ENCODE results near the gene SRP19. TPM values are rescaled to one million over a fixed set of nuclear protein-coding genes. Genes with fewer than 3 reads are reported as not detected.

Gene SRP19
- total RNA-seq, 2 experiments from 2014 or later: 32.9 to 68.3 TPM

DNA sequence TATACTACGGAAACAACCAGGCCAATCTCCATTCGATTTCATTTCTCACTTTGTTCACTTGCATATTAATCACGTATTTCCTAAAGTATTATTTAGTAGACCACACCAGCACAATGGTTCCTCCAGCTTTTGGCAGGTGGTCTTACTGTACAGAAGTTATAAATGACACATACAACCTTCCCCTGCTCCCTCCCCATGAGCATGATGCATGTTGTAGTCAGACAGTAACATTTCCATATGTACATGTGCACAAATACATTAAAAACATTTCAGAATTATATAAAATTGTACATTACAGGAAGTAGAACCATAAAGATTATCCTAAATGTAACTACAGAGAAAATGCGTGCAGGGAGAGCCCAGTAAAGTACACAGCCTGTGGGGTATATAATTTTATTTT, 17.0 kb downstream of the SRP19 start:
- TF ChIP-seq, protein P1, sequence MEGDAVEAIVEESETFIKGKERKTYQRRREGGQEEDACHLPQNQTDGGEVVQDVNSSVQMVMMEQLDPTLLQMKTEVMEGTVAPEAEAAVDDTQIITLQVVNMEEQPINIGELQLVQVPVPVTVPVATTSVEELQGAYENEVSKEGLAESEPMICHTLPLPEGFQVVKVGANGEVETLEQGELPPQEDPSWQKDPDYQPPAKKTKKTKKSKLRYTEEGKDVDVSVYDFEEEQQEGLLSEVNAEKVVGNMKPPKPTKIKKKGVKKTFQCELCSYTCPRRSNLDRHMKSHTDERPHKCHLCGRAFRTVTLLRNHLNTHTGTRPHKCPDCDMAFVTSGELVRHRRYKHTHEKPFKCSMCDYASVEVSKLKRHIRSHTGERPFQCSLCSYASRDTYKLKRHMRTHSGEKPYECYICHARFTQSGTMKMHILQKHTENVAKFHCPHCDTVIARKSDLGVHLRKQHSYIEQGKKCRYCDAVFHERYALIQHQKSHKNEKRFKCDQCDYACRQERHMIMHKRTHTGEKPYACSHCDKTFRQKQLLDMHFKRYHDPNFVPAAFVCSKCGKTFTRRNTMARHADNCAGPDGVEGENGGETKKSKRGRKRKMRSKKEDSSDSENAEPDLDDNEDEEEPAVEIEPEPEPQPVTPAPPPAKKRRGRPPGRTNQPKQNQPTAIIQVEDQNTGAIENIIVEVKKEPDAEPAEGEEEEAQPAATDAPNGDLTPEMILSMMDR (conservative IDR thresholded peaks at IDR 0.05; ENCODE audit: low read length): no peak
- no peak for TF ChIP-seq EZH2phosphoT487 (IDR thresholded peaks at IDR 0.05; ENCODE audit: borderline replicate concordance, low read depth, low read length)
- H3K4me1 ChIP-seq (ENCODE audit: insufficient read depth, low read length, poor library complexity, severe bottlenecking): peaks cover 3% of the 10 kb centered on the region
- H3K4me2 ChIP-seq (ENCODE audit: low read length): no peak overlapping the region
- CTCF ChIA-PET (ENCODE audit: unreplicated experiment): no interaction called here
- POLR2A ChIA-PET: interaction anchor here (0.6 to 1.1 kb wide), 6 partner anchors 8 to 616 kb away, joined by 3 to 7 read pairs (median 4); no protein-coding TSS in a partner anchor
- H3K79me2 ChIP-seq (ENCODE audit: insufficient read depth, low read depth, low read length): no peaks in the 10 kb centered on the region
- no peak overlapping the region for H2AFZ ChIP-seq (ENCODE audit: low read length)
- H3K36me3 ChIP-seq (ENCODE audit: insufficient read depth, low read length): peaks cover 79% of the 10 kb centered on the region
- no peak overlapping the region for H3K4me3 ChIP-seq (ENCODE audit: low read depth, low read length, poor library complexity, severe bottlenecking)
- H4K20me1 ChIP-seq (ENCODE audit: insufficient read depth, low read length): no peaks in the 10 kb centered on the region
- no peaks in the 10 kb centered on the region for H3K9me3 ChIP-seq (ENCODE audit: low read length)
- intact Hi-C loops (cut with micrococcal nuclease; ENCODE audit: unreplicated experiment): no loop called here
- no peak for DNase-seq (ENCODE audit: low spot score)
- H3K9me2 ChIP-seq (ENCODE audit: insufficient read depth, low read length): no peaks in the 10 kb centered on the region
- BruUV-seq (replicated peaks): no TSS peak
- H3K27ac ChIP-seq (ENCODE audit: low read depth, low read length, poor library complexity, severe bottlenecking): no peak overlapping the region

DNA sequence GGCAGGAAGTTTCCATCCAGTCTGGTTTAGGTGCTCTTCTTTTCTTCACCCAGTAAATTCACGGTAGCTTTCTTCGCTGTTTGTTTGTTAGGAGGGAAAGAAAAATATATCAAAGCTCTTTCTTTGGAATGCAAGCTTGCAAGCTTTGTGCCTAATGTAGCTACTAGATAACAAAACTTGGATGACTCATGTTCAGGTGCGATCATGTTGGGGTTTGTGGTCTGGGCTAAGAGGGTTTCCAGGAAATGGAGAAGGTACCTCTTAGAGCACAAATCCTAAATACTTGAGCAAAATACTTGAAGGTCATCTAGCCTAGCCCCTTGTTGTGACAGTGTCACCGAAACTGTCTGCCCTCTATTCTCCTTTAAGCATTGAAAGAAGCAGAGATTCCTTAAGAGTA, 17.7 kb downstream of the SRP19 start:
- no peak for DNase-seq (ENCODE audit: low spot score)
- Histone ChIP-seq H3K9me3 (ENCODE audit: low read length) (no peaks in the 10 kb centered on the region), H3K9me2 (ENCODE audit: insufficient read depth, low read length) (no peaks in the 10 kb centered on the region), H3K36me3 (ENCODE audit: insufficient read depth, low read length) (peaks cover 85% of the 10 kb centered on the region), H3K4me1 (ENCODE audit: insufficient read depth, low read length, poor library complexity, severe bottlenecking) (peaks cover 3% of the 10 kb centered on the region), H3K4me2 (ENCODE audit: low read length) (no peak overlapping the region), H3K27ac (ENCODE audit: low read depth, low read length, poor library complexity, severe bottlenecking) (no peak overlapping the region), H3K79me2 (ENCODE audit: insufficient read depth, low read depth, low read length) (no peaks in the 10 kb centered on the region), H4K20me1 (ENCODE audit: insufficient read depth, low read length) (no peaks in the 10 kb centered on the region), H3K4me3 (ENCODE audit: low read depth, low read length, poor library complexity, severe bottlenecking) (no peak overlapping the region), H2AFZ (ENCODE audit: low read length) (no peak overlapping the region)
- intact Hi-C loops (cut with micrococcal nuclease; ENCODE audit: unreplicated experiment): no loop called here
- POLR2A ChIA-PET: interaction anchor here (0.9 to 1.1 kb wide), 3 partner anchors 9 to 26 kb away, joined by 4 to 7 read pairs (median 5); no protein-coding TSS in a partner anchor
- BruUV-seq (replicated peaks): no TSS peak
- no peak for TF ChIP-seq EZH2phosphoT487 (IDR thresholded peaks at IDR 0.05; ENCODE audit: borderline replicate concordance, low read depth, low read length)
- TF ChIP-seq, protein P1 (conservative IDR thresholded peaks at IDR 0.05; ENCODE audit: low read length): no peak
- CTCF ChIA-PET (ENCODE audit: unreplicated experiment): no interaction called here

DNA sequence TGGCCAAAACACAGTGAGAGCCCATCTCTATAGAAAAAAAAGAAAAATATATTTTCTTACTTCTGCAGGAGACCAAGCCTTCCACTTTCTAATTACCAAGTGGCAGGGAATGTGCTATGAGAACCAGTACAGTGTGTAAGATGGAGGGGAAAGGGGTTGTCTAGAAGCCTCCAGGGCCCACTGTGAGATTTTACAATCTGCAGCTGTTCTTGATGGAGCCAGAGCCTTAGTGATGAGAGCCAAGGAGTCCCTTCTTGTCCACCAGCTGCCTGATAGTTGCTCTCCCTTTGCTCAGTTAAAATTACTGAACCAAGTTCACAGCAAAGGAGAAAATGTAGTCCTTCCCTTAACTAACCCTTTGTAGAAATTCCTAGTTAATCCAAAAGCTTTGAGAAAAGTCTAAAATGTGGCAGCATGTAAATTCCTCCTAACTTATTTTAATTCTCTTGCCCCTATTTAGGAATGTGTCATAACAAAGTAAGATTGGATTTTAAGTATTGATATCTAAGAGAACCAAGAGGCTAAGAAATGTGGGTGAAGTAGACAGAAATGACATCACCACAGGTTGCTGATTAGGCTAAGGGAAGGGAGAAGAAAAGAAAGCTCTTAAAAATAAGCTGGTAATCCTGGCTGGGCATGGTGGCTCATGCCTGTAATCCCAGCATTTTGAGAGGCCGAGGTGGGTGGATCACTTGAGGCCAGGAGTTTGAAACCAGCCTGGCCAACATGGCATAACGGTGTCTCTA, 19.3 kb downstream of the SRP19 start:
- H3K9me2 ChIP-seq (ENCODE audit: insufficient read depth, low read length): no peaks in the 10 kb centered on the region
- H4K20me1 ChIP-seq (ENCODE audit: insufficient read depth, low read length): no peaks in the 10 kb centered on the region
- intact Hi-C loops (cut with micrococcal nuclease; ENCODE audit: unreplicated experiment): no loop called here
- TF ChIP-seq, protein P1 (conservative IDR thresholded peaks at IDR 0.05; ENCODE audit: low read length): no peak
- TF ChIP-seq EZH2phosphoT487 (IDR thresholded peaks at IDR 0.05; ENCODE audit: borderline replicate concordance, low read depth, low read length): no peak
- CTCF ChIA-PET (ENCODE audit: unreplicated experiment): no interaction called here
- H3K27ac ChIP-seq (ENCODE audit: low read depth, low read length, poor library complexity, severe bottlenecking): no peak overlapping the region
- no peaks in the 10 kb centered on the region for H3K9me3 ChIP-seq (ENCODE audit: low read length)
- no TSS peak for BruUV-seq (replicated peaks)
- DNase-seq (ENCODE audit: low spot score): no peak
- no peak overlapping the region for H3K4me2 ChIP-seq (ENCODE audit: low read length)
- peaks cover 3% of the 10 kb centered on the region for H3K4me1 ChIP-seq (ENCODE audit: insufficient read depth, low read length, poor library complexity, severe bottlenecking)
- H3K36me3 ChIP-seq (ENCODE audit: insufficient read depth, low read length): peaks cover 94% of the 10 kb centered on the region
- H3K79me2 ChIP-seq (ENCODE audit: insufficient read depth, low read depth, low read length): no peaks in the 10 kb centered on the region
- H2AFZ ChIP-seq (ENCODE audit: low read length): no peak overlapping the region
- POLR2A ChIA-PET: interaction anchor here (0.7 to 1.6 kb wide), 5 partner anchors 10 to 177 kb away, joined by 3 to 4 read pairs (median 3); no protein-coding TSS in a partner anchor
- no peak overlapping the region for H3K4me3 ChIP-seq (ENCODE audit: low read depth, low read length, poor library complexity, severe bottlenecking)
